ENCODE data around the gene FOXP3. TPM values are rescaled to one million over a fixed set of nuclear protein-coding genes. Genes with fewer than 3 reads are reported as not detected.
"Not testable (repeated sequence)": the region's sequence is repeated elsewhere in the genome, so short reads cannot be mapped to it uniquely, and the experiment has no call there.

The FOXP3 gene
- total and polyA plus RNA-seq, 10 donors = 0.26 to 3.9 (median 1.1) TPM

- H3K4me3 ChIP-seq = peak overlapping the region; percentile 8 to 64 (median 29)
- no peak for DNase-seq
- H3K9me3 ChIP-seq = no peaks in the 10 kb centered on the region
- TF ChIP-seq POLR2A (IDR thresholded peaks at IDR 0.05) (no peak), POLR2AphosphoS5 (IDR thresholded peaks at IDR 0.05) (no peak), CTCF (IDR thresholded peaks at IDR 0.05 in 8 of 11, conservative IDR thresholded peaks at IDR 0.05 in 3 of 11) (no peak)
- H3K36me3 ChIP-seq = no peaks in the 10 kb centered on the region
- WGBS, 5 donors = 11 to 45% (median 24%) methylated on average over 8 of the region's 8 CpGs
- H3K4me1 ChIP-seq = peaks cover 0 to 20% (median 7%) of the 10 kb centered on the region in 6 donors
- intact Hi-C loops (cut with DNase I; ENCODE audit: low total_unique reads) = no loop called here
- H3K27me3 ChIP-seq (replicated peaks in 1 of 7) = no peaks in the 10 kb centered on the region
- peak overlapping the region; percentile 69 to 83 (median 77) for H3K27ac ChIP-seq
These were observed 45.0 kb upstream of the FOXP3 start for GRCh38 chrX:49309401-49309981.

DNA sequence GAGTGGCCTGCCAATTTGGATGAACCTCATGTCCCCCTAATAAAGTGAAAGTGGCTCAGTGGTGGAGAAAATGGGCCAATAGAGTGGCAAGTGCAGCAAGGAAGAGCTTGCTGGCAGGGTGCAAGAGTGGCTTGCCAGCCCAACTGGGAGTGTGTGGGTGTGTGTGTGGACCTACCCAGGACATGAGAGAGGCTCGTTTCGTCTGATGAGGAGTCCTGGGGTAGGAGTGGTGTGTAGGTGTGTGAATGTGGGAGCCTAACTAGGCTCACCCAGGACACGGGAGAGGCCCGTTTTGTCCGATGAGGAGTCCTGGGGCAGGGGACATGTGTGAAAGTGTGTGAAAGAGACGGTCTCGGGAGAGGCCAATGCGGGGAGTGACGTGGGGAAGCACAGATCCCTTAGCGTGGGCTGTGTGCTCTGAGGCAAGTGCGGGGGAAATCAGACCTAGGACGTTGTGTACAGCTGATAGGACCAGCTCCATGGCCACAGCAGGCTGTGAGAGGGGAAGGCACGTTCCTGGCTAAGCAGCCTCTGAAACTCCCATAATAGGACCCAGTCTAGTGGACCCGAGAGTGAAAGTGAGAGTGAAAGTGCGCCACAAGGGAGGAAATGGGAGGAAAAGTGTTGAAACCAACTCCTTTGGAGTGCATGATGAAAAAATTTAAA lies 44.2 kb upstream of the FOXP3 start:
- TF ChIP-seq POLR2AphosphoS5 (IDR thresholded peaks at IDR 0.05) = peak in 1 of 3 donors; percentile 48
- TF ChIP-seq POLR2A (IDR thresholded peaks at IDR 0.05) = no peak
- DNase-seq = peak; percentile 78
- 36 to 60% (median 54%) methylated on average over 12 to 15 of the region's 15 CpGs for WGBS, 5 donors
- Histone ChIP-seq H3K27me3 (replicated peaks in 1 of 7) (no peaks in the 10 kb centered on the region), H3K4me1 (peaks cover 0 to 20% (median 7%) of the 10 kb centered on the region in 6 donors), H3K27ac (peak overlapping the region; percentile 69 to 83 (median 77)), H3K9me3 (no peaks in the 10 kb centered on the region), H3K36me3 (no peaks in the 10 kb centered on the region), H3K4me3 (peak overlapping the region in 7 of 8 donors; percentile 8 to 64 (median 30))
- intact Hi-C loops (cut with DNase I; ENCODE audit: low total_unique reads) = no loop called here

DNA sequence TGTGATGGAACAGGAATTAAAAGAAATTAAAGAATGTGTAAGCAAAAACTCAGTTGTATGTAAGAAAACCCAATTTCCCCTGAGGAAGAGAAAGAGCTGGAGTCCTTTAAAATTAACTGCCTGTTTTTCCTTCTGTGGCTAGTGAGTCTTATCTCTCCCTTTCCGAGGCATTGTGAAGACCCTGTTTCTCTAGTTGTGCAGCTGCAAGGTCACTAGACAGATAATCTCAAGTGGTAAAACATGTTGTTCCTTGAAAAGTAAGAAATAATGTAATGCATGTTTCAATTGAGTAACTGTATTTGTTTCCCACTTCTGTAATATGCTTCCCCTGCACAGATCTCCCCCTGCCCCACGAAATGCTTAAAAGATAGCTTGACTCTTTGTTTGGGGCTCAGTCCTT lies 43.3 kb upstream of the FOXP3 start:
- DNase-seq; intact Hi-C loops (cut with DNase I; ENCODE audit: low total_unique reads): not testable (repeated sequence)
- WGBS, 5 donors = 49 to 58% (median 55%) methylated on average over 2 of the region's 2 CpGs

DNA sequence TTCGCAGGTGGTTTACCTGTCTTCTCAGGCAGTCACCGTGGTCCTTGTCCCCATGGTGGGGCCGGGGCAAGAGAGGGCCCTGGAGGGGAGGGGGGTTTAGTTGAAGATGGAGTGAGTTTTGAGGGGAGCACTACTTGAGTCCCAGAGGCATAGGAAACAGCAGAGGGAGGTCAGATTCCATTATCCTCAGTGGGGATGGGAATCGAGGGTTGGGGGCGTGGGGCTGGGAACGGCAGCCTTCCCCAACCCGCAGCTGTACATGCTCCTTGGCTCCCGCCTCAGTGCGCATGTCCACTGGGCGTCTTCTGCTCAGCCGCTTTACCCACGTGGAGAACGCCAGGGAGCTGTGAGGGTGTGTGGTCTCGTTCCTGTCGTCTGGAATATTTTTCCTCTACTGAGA lies 38.8 kb upstream of the FOXP3 start, which contains the start of gene GAGE10:
Gene GAGE10, plus strand, starts transcription at position 301 of the 400 bp plus-strand sequence. CDS start 1,214 bp downstream, outside the sequence.
- no peaks in the 10 kb centered on the region for H3K27me3 ChIP-seq (replicated peaks in 1 of 7)
- DNase-seq = no peak
- intact Hi-C loops (cut with DNase I; ENCODE audit: low total_unique reads) = no loop called here
- no peak within 1 kb of the TSS for H3K4me3 ChIP-seq
- WGBS, 5 donors = 50 to 87% (median 85%) methylated on average over 2 to 15 of the region's 15 CpGs
- TF ChIP-seq CTCF (IDR thresholded peaks at IDR 0.05 in 8 of 11, conservative IDR thresholded peaks at IDR 0.05 in 3 of 11) (no peak), POLR2A (IDR thresholded peaks at IDR 0.05) (no peak), POLR2AphosphoS5 (IDR thresholded peaks at IDR 0.05) (no peak)
- no peaks in the 10 kb centered on the region for H3K9me3 ChIP-seq
- peaks cover 0 to 2% (median 0%) of the 10 kb centered on the region in 6 donors for H3K4me1 ChIP-seq
- no peaks in the 10 kb centered on the region for H3K36me3 ChIP-seq
- H3K27ac ChIP-seq = no peak within 1 kb of the TSS

More for the DNA sequence above, 43.3 kb upstream of the FOXP3 start:
- H3K4me1 ChIP-seq = peaks cover 0 to 20% (median 7%) of the 10 kb centered on the region in 6 donors
- H3K27ac ChIP-seq; H3K9me3 ChIP-seq; H3K36me3 ChIP-seq; H3K4me3 ChIP-seq; H3K27me3 ChIP-seq (replicated peaks in 1 of 7): not testable (repeated sequence)

DNA sequence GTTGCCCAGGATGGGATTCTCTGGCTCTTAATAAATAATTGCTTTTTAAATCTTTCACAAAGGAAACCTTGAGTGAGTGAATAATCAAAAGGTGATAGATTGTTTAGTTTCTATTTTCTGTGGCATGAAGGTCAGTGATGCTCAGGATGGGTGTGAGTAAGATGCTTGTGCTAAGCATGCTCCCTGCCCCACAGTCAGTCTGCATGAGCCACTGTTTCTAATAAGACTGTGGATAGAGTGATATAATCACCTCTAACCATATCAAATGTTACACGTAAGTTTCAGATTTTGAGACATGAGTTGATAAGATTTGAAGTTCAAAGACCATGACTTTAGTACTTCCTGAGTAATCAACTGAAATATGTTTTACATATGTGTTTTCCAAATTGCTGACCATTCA lies 36.2 kb upstream of the FOXP3 start:
- no peak for DNase-seq
- Histone ChIP-seq H3K27me3 (replicated peaks in 1 of 7) (no peaks in the 10 kb centered on the region), H3K4me1 (no peaks in the 10 kb centered on the region), H3K9me3 (no peaks in the 10 kb centered on the region), H3K36me3 (no peaks in the 10 kb centered on the region), H3K27ac (no peak overlapping the region), H3K4me3 (no peak overlapping the region)
- TF ChIP-seq POLR2AphosphoS5 (IDR thresholded peaks at IDR 0.05) (no peak), CTCF (IDR thresholded peaks at IDR 0.05 in 8 of 11, conservative IDR thresholded peaks at IDR 0.05 in 3 of 11) (no peak), POLR2A (IDR thresholded peaks at IDR 0.05) (no peak)
- intact Hi-C loops (cut with DNase I; ENCODE audit: low total_unique reads) = no loop called here
- 66 to 88% (median 83%) methylated on average over 1 of the region's 1 CpG for WGBS, 5 donors

DNA sequence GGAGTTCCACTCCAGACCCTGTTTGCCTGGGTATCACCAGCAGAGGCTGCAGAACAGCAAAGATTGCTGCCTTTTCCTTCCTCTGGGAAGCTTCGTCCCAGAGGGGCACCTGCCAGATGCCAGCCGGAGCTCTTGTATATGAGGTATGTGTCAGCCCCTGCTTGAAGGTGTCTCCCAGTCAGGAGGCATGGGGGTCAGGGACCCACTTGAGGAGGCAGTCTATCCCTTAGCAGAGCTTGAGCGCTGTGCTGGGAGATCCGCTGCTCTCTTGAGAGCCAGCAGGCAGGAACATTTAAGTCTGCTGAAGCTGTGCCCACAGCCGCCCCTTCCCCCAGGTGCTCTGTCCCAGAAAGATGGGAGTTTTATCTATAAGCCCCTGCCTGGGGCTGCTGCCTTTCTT lies 34.8 kb upstream of the FOXP3 start:
- H3K9me3 ChIP-seq; H3K4me1 ChIP-seq; H3K27me3 ChIP-seq (replicated peaks in 1 of 7); H3K27ac ChIP-seq; H3K36me3 ChIP-seq; intact Hi-C loops (cut with DNase I; ENCODE audit: low total_unique reads); H3K4me3 ChIP-seq; DNase-seq: not testable (repeated sequence)
- WGBS, 5 donors = 76 to 97% (median 91%) methylated on average over 2 to 5 of the region's 5 CpGs

Measured in spleen (tissue), 11 donors.